Measurements from ENCODE around the gene MRPS5.
"Not testable (repeated sequence)": the region's sequence is repeated elsewhere in the genome, so short reads cannot be mapped to it uniquely, and the experiment has no call there.

MRPS5 gene

DNA sequence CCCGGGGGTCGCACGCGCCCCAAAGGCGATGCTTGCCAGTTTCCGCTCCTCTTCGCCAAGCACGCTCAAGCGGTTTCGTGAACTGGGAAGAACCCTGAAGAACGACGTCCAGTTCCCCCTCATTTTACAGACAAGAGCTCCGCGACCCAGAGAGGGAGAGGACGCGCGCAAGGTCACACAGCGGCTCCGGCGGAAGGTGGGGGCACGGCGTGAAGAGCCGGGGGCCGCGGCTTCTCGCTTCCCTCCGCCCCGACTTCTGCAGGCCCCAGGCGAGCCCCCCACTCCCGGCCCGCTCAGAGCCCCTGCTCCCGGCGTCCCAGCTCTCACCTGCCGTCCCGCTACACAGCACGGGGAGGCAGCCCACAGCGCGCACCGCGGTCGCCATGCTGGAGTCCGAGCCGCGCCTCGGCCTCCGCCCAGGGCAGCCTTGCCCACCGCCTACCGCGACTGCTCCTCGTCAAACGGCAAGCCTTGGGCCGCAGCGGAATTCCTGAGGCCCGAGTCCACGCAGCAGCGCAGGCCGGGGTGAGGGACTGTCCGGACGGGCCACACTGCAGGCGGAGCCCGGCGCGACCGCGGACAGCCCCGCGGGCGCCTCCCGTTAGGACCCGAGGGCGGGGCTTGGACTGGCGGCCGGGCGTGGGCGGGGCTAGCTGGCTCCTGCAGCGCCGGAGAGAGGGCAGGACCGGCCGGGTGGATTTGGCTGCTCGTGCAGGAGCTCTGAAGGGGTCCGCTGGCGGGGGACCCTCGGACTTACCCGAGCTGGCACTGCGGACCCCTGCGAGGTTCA lies at the start of gene MRPS5:
MRPS5 (minus strand) TSS at position 402 of the 790 bp plus-strand sequence; CDS start at position 385, 17 bp downstream.
- DNase-seq (ENCODE audit: low spot score) = peak; percentile 80

DNA sequence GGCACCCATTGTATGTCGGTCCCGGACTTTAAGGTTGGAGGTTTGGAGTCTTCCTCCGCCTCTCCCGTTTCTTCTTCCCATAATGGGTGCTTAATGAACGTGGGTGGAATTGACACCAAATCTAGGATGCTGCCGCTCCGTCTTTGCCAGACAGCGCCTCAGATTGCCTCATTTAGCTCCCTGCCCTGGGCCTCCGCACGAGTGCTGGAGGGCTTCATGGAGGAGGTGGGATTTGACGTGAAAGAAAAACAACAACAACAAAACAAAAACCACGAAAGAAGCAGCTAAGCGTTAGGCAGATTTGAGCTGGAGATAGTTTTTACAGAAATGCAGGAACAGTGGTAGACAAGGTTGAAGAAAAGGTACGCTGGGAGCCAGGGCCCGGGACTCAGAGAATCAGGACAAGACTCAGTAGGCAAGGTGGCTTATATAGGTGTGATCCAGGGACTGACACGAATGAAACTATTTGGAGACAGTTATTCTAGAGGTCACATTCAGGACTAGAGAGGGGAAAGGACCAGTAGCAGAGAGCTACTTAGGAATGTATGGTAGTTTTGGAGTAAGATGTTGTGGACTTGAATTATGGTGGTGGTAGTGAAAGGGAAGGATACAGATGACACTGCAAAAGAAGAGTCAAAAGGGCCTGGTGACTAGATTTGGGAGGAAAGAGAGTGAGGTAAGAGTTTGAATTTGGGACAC lies 44.6 kb upstream of the MRPS5 start:
- no peak for DNase-seq (ENCODE audit: low spot score)

DNA sequence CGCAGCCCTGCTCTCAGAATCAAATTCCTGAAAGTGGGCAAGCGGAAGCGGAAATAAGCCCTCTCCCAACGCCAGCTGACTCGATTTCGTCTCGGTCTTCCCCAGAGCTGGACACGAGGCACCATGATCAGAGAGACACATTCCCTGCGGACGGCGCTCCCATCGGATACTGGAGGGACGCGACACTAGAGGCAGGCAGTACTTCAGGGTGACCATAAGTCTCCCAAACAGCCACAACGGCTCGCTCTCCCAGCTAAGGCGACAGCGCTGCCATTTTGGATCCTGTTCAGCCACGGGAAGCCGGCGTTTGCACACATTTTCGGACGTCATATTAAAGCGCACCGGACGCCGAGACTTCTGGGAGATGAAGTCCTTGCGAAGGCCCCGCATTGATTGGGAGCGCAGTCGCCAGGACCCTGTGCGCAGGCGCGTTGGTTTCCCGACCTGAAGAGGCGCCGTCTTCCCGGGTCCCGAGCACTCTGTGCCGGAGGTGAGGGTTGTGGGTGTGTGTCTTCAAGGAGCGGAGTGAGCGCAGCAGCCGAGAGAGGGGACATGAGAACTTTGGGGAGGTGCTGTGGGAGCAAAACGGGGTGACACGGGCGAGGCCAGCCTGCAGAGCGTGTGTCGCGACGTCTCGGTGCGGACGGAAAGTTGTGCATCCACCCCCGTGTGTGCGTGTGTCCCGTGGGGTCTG lies 43.9 kb upstream of the MRPS5 start, which contains the start of gene ZNF2:
ZNF2 (plus strand) TSS at position 439 of the 694 bp plus-strand sequence. CDS start 10,418 bp downstream, outside the sequence.
- peak; percentile 97 for DNase-seq (ENCODE audit: low spot score)

DNA sequence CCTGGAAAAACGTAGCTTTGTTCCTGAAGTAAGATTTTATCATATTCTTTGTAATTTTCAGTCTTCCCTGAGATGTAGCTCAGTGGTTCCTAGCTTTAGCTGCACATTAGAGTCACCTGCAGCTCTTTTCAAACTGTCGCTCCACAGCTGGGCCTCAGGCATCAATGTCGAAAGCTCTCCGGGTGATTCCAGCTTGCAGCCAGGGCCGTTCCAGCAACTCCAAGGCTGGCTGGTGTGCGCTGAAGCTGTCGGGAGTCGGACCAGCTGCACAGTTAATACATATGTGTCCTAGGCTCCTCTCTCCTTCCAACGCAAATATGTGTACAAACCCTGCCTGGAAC lies 43.4 kb upstream of the MRPS5 start:
- DNase-seq (ENCODE audit: low spot score) = no peak

DNA sequence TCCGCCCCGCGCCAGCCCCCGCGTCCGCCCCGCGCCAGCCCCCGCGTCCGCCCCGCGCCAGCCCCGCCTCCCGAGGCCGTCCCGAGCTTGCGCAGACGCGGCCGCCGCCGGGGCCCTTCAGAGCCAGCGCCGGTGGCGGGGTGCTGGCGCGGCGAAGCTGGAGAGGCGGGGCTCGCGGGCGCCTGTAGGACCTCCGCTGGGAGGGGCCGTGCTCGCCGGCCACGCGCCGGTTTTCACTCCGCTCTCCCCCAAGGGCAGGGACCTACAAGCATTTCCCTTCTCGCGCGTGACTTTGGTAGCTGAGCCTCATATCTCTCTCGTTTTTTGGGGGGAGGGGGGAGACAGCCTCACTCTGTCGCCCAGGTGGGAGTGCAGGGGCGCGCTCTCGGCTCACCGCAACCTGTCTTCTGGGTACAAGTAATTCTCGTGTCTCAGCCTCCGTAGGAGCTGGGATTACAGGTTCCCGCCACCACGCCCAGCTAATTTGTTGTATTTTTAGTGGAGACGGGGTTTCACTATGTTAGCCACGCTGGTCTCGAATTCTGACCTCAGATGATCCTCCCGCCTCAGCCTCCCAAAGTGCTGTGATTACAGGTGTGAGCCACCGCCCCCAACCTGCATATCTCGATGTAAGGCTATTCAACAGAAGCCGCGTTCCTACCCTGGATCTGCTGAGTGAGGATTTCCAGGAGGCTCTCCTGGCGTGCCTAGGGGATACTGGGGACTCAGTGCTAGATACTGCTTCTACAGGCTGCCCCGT lies 38.3 kb upstream of the MRPS5 start, which contains the start of gene ZNF514:
ZNF514 (minus strand) TSS at position 159 of the 760 bp plus-strand sequence. CDS start 6,595 bp downstream, outside the sequence.
- peak; percentile 80 for DNase-seq (ENCODE audit: low spot score)

DNA sequence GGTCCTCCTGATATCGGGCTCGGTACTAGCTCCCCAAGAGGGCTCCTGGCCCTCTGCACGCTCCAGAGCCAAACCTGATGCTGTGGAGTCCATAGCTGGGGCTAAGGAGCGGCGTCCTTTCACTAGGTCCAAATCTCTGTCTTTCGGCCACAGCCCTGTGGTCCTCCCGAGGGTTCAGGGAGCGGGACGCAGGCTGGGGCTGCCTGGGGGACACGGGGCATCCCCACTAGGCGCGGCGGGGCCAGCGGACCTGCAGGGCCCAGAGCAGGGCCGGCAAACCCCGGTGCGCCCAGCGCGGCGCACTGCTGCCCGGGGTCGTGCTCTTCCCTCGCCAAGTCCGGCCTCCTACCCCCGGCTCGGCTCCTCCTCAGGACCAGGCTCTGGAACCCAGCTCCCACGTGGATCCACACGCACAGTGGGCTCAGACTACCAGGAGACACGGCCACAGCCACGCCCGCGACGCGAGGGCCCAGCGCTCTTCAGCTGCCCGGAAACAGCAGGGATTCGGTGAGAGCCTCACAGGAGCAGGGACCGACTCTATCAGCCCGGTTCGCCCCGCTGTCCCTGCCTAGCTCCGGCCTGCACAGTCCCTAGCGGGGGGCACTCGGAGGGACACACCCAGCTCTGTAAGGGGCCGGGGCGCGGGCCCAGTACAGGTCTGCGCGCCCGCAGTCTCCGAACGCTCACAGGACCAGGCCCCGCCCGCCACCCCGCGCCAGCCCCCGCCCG lies 37.4 kb upstream of the MRPS5 start:
- DNase-seq (ENCODE audit: low spot score) = peak; percentile 61

DNA sequence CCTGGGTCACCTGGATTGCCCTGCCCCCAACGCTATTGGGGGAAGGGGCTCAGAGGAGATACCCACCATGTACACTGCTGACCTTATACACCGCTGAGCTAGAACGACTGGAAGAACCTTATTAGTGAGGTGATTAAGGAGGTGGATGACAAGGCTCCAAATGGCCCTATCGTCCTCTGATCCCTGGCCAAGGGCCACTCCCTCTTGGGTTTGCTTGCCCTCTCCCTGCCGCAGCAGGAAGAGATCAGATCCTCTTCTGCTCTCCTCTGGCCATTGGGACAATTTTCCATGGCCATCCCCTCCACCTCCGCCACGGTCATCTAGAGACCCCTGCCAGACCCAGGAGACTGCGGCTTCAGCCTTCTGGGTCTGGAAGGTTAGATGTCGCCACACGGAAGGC lies 36.8 kb upstream of the MRPS5 start:
- DNase-seq (ENCODE audit: low spot score) = no peak

DNA sequence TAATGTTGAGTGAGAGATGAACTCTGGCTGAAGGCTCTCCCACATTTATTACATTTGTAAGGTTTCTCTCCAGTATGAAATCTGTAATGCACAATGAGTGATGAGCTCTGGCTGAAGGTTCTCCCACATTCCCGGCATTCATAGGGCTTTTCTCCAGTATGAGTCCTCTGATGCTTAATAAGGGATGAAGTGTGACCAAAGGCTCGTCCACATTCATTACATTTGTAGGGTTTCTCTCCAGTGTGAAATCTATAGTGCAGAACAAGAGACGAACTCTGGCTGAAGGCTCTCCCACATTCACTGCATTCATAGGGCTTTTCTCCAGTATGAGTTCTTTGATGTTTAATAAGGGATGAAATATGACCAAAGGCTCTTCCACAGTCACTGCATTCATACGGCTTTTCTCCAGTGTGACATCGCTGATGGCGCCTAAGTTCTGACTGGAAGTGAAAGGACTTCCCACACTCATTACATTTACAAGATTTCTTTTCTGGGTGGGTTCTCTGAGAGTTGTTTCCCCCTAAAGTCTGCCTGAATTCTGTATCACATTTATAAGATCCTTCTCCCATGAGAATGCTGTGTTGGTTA lies 27.9 kb upstream of the MRPS5 start:
- no peak for DNase-seq (ENCODE audit: low spot score)

DNA sequence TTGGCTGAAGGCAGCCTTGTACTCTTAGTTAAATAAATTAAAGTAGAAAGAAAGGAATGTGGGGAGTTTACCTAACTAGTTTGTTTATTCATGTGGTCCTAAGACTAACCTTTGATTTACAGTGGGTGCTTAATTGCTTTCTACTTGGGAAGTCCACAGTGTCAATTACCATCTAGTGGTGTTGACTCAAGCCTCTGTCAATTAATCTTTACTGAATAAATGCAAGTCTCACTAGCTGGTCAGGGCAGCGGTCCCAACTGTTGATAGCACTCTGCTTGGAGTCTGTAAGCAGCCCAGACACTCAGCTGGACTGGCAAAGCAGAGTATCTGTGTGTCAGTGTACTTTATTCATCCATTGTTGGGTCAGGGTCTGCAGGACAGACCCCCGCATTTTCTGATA lies 22.2 kb upstream of the MRPS5 start:
- no peak for DNase-seq (ENCODE audit: low spot score)

DNA sequence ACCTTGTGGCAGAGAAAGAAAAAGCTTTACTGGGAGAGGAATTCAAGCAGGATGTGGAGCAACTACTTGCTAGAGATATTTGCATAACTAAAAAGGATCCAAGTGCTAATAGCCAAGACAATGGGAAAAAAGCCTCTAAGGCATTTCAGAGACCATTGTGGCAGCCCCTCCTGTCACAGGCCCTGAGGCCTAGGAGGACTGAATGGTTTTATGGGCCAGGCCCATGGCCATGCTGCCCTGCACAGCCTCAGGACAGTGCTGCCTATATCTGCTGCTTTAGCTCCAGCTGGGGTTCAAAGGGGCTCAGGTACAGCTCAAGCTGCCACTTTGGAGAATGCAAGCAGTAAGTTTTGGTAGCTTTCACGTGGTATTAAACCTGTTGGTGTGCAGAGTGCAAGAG lies 17.1 kb upstream of the MRPS5 start:
- DNase-seq (ENCODE audit: low spot score) = no peak

DNA sequence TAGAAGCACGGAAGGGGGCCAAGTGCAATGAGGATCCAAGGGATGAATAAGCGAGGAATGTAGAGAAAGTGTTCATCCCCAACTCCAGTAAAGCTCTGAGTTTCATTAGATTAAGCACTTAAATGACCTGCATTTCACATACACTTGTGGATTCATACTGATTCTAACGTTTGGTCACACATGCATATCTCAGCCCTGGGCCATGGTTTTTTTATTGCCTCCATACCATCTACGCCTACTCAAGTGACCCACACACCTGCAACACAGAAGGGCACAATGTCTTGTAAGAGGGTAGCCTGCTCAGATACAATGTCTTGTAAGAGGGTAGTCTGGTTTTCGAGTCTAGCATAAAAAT lies 566 bp upstream of the MRPS5 start:
- DNase-seq (ENCODE audit: low spot score) = no peak

DNA sequence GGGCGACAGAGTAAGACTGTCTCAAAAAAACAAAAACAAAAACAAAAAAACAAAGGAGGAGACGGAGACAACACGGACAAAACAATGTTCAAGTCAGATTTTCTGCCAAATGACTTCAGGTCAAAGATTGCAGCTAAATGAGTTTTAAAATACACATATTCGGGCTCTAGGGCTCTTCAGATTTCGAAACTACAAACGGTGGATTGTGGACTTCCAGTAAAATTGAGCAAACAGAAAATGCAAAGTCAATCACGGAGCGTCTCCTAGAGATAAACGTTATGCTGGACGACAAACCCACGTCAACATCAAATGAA lies 558 bp downstream of the MRPS5 start:
- DNase-seq (ENCODE audit: low spot score) = peak; percentile 4

DNA sequence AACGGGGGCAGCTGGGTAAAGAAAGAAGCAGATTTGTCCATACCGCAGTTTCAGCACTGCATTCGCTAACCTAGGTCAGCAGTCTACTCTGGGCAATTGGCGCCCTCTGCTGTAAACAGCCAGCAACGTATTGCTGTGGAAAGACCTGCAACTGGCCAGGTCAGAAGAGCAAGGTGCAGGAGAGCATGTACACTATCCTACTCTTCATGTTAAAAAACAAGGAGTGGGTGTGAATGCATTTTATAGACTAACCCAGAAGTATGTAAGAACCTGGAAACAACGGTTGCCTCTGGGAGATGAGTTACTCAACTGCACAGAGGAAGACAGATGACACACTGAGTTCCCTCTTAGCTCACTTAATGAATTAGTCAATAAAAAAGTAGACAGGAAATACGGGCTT lies 6.2 kb downstream of the MRPS5 start:
- peak; percentile 72 for DNase-seq (ENCODE audit: low spot score)

DNA sequence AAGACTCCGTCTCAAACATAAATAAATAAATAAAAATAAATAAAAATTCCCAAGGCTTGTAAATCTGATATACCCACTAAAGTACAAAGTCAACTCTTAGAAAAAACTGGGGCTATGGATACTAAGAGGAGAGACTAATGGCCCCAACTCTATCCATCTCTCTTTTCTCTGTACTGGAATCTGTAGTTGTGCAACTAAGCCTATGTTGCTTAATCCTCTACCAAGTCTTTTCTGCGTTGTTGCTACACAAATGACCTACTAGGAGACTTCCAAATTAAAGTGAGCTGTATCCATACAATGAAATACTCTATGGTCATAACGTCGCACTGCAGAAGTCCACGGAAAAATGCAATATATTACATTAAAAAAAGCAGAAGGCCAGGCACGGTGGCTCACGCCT lies 8.1 kb downstream of the MRPS5 start:
- no peak for DNase-seq (ENCODE audit: low spot score)

DNA sequence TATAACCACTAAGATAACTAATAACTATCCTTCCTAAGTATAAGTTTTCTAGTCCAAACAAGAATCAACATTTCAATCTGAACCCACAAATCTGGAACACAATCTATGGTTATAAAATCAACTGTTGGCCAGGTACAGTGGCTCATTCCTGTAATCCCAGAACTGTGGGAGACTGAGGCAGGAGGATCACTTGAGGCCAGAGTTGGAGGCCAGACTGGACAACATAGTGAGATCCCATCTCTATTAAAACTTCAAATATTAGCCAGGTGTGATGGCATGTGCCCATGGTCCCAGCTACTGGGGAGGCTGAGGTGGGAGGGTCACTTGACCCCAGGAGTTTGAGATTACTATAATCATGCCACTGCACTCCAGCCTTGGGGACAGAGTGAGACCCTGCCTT lies 11.2 kb downstream of the MRPS5 start:
- no peak for DNase-seq (ENCODE audit: low spot score)

DNA sequence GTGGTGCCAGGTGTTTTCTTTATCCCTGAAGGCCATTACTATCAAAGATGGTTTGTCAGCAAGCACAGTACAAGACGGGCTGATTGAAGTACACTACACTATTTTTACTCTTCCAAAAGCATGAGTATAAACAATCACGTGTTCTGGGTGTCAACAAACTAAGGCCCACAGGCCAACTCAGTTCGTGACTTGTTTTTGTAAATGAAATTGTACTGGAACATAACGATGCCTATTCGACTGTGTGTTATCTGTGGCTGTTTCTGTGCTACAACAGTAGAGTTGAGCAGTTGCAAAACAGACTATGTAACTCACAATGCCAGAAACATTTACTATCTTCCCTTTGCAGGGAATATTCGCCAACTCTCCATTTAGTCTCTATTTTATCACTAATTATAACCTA lies 12.3 kb downstream of the MRPS5 start:
- DNase-seq (ENCODE audit: low spot score) = peak; percentile 30

DNA sequence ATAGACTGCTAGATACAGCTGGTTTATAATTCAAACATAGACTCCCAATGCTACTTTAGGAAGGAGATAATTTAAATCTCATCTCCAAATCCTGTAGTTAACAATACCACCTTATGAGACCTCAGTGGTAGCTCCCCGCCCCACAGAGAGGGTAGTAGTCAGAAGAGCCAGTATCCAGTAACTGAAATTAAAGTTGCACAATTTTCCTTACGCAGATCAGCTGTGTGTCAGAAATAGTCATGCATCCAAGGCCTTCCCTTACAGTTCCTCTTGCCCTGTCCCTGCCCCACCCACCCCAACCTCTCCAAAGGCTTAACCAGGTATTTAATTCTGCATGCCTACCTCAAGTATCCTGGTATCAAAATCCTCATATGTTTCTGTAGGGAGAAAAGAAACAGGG lies 15.5 kb downstream of the MRPS5 start:
- no peak for DNase-seq (ENCODE audit: low spot score)

DNA sequence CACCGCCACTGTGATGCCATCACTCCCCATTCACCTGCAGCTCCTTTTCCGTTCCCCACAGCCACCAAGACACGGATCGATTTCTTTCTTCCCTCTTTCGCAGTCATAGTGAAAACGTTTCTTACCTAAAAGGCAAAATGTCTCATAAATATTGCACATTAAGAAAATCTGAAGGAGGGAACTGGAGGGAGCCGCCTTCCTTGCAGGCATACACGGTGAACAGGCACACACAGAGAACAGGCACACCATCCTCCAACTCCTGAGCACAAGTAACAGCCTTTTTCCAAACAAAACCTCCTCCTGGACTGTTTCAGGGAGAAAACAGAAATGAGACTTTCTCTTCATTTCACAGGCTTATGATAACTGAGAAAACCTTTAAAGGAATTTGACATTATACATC lies 17.0 kb downstream of the MRPS5 start:
- DNase-seq (ENCODE audit: low spot score) = no peak

DNA sequence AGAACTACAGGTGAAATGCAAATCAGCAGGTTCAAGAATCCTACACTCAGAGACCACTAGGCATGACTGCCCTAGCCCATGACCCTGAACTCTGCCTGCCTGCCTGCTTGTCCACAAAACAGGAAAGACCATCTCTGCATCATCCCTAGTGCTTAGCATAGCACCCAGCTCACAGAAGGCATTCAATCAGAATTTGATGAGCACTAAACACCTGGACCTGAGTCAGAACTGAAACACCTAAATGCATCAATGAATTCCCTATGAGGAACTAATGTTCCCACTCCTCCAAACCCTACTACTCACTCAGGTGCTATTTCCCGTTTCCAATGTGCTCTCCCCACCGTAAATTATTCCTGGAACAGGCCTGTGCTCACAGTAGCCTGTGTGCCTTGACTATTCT lies 21.7 kb downstream of the MRPS5 start:
- no peak for DNase-seq (ENCODE audit: low spot score)

DNA sequence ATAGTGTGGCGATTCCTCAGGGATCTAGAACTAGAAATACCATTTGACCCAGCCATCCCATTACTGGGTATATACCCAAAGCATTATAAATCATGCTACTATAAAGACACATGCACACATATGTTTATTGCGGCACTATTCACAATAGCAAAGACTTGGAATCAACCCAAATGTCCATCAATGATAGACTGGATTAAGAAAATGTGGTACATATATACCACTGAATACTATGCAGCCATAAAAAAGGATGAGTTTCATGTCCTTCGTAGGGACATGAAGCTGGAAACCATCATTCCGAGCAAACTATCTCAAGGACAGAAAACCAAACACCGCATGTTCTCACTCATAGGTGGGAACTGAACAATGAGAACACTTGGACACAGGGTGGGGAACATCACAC lies 23.3 kb downstream of the MRPS5 start:
- DNase-seq (ENCODE audit: low spot score) = not testable (repeated sequence)

DNA sequence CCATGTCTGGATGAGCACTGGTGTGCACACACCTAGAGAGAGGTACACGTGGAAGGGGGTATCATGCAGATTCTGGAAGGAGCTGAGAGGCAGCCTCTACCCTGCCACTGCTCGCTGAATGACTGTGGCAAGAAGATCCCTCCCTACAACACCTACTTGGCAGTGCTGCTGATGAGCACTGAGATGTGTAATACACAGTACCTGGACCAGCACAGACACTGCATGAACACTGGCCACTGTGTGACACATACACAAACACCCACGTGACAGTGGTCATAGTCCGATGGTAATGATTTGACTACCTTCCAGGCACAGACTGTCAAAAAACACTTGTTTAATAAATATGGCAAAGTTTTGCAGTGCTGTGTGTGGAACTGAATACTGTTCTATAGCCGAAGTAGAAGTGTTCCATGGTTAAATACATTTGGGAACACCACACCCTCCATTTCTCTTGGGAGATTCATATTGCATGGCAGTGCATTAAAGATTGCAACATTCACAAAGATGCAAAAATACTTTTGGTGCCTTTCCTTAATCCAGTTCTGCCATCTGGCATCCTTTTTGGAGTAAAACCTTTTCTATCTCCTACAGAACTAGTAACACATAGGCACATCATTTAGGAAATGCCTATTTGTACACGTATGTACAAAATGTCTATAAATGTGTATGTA lies 29.6 kb downstream of the MRPS5 start:
- DNase-seq (ENCODE audit: low spot score) = no peak

Data from globus pallidus (tissue), 1 donor.